ENCODE data around the gene SMCO2.
A peak's percentile ranks its signal among the peaks of the same experiment; 100 is the strongest.

Gene SMCO2

DNA sequence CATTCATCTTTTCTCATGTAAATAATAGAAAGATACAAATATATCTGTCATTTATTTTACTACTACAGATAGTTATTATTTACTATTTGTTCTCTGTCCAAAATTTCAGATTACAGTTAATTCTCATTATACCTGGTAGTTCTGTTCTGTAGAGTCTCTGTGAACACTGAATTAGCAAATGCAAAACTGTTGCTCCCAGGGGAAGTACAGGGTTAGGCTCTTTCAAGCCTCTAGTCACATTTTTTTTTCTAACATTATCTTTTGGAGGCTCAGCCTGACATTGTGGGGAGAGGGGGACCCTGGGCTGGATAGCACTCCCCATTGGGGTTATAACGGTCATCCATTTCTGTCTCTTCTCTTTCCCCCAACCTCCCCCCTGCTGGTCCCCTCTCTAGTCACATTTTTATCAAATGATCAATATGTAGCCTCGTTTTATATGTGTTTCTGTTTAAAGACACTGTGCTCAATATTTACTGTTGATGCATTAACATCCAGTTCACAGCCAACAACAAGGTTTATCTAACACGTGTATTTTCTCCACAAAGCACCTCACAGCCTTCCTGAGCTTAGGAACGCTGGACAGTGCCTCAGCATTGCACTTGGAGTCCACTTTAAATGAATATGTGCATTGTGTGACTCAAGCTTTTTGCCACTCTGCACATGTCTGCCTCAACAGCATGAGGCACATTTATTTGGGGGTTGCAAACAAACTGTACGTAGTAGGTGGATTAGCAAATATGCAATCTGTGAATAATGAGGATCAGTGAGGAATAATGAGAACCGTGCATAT lies 4.7 kb downstream of the SMCO2 start:
- Histone ChIP-seq H3K27me3 (ENCODE audit: control insufficient read depth in 5 of 5, insufficient read depth in 4 of 5, low read length in 5 of 5) (no peaks in the 10 kb centered on the region), H3K4me3 (ENCODE audit: low read depth in 1 of 5, low read length in 5 of 5) (no peak overlapping the region), H3K27ac (ENCODE audit: low read depth, low read length) (no peak overlapping the region), H3K9me3 (ENCODE audit: control insufficient read depth in 5 of 5, low read length in 5 of 5) (peaks cover 0 to 4% (median 3%) of the 10 kb centered on the region in 5 donors), H3K4me1 (ENCODE audit: control insufficient read depth in 5 of 5, insufficient read depth in 5 of 5, low read length in 5 of 5) (no peaks in the 10 kb centered on the region), H3K9ac (ENCODE audit: low read length in 5 of 5) (no peak overlapping the region), H3K36me3 (ENCODE audit: control insufficient read depth in 5 of 5, insufficient read depth in 5 of 5, low read length in 5 of 5) (no peaks in the 10 kb centered on the region)

- no peaks in the 10 kb centered on the region for H3K36me3 ChIP-seq (ENCODE audit: control insufficient read depth in 5 of 5, insufficient read depth in 5 of 5, low read length in 5 of 5)
- H3K4me1 ChIP-seq (ENCODE audit: control insufficient read depth in 5 of 5, insufficient read depth in 5 of 5, low read length in 5 of 5), result no peaks in the 10 kb centered on the region
- H3K4me3 ChIP-seq (ENCODE audit: low read depth in 1 of 5, low read length in 5 of 5), result no peak overlapping the region
- no peaks in the 10 kb centered on the region for H3K9me3 ChIP-seq (ENCODE audit: control insufficient read depth in 5 of 5, low read length in 5 of 5)
- H3K27me3 ChIP-seq (ENCODE audit: control insufficient read depth in 5 of 5, insufficient read depth in 4 of 5, low read length in 5 of 5), result no peaks in the 10 kb centered on the region
- no peak overlapping the region for H3K9ac ChIP-seq (ENCODE audit: low read length in 5 of 5)
- no peak overlapping the region for H3K27ac ChIP-seq (ENCODE audit: low read depth, low read length)
Observed at GRCh38 chr12:27453421-27453820, 6.9 kb downstream of the SMCO2 start.

DNA sequence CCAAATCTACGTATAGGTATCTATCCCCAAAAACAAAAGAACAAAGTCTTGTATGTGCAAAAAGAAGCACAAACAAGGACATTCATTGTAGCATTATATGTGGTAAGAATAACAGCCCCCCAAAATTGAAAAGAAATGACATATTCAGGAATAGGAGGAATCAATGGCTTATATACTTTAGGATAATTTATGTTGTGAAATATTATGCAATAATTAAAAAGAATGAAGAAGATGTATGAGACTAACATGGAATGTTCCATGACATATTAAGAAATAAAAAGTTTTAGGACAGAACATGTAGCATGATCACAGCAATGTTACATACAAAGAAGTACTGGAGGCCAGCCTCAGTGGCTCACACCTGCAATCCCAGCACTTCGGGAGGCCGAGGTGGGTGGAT lies 9.1 kb downstream of the SMCO2 start:
- H3K4me3 ChIP-seq (ENCODE audit: low read depth in 1 of 5, low read length in 5 of 5), result no peak overlapping the region
- no peaks in the 10 kb centered on the region for H3K36me3 ChIP-seq (ENCODE audit: control insufficient read depth in 5 of 5, insufficient read depth in 5 of 5, low read length in 5 of 5)
- no peak overlapping the region for H3K9ac ChIP-seq (ENCODE audit: low read length in 5 of 5)
- peaks cover 0 to under 1% (median 0%) of the 10 kb centered on the region in 5 donors for H3K4me1 ChIP-seq (ENCODE audit: control insufficient read depth in 5 of 5, insufficient read depth in 5 of 5, low read length in 5 of 5)
- no peak overlapping the region for H3K27ac ChIP-seq (ENCODE audit: low read depth, low read length)
- H3K27me3 ChIP-seq (ENCODE audit: control insufficient read depth in 5 of 5, insufficient read depth in 4 of 5, low read length in 5 of 5), result peaks cover 0 to under 1% (median 0%) of the 10 kb centered on the region in 5 donors
- H3K9me3 ChIP-seq (ENCODE audit: control insufficient read depth in 5 of 5, low read length in 5 of 5), result no peaks in the 10 kb centered on the region

DNA sequence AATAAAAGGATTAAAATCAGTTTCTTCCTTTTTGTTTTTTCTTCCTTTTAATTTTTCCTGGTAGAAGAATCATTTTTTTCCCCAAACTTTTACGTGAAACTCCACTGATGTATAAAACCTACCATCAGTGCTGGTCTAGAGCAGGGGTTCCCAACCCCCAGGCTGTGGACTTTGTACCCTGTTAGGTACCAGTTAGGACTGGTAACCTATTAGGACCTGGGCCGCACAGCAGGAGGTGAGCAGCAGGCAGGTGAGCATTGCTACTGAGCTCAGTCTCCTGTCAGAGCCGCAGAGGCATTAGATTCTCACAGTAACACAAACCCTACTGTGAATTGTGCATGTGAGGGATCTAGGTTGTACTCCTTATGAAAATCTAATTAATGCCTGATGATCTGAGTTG lies 10.1 kb downstream of the SMCO2 start:
- Histone ChIP-seq H3K27me3 (ENCODE audit: control insufficient read depth in 5 of 5, insufficient read depth in 4 of 5, low read length in 5 of 5) (peaks cover 0 to 4% (median 0%) of the 10 kb centered on the region in 5 donors), H3K9me3 (ENCODE audit: control insufficient read depth in 5 of 5, low read length in 5 of 5) (no peaks in the 10 kb centered on the region), H3K4me3 (ENCODE audit: low read depth in 1 of 5, low read length in 5 of 5) (no peak overlapping the region), H3K27ac (ENCODE audit: low read depth, low read length) (no peak overlapping the region), H3K36me3 (ENCODE audit: control insufficient read depth in 5 of 5, insufficient read depth in 5 of 5, low read length in 5 of 5) (no peaks in the 10 kb centered on the region), H3K9ac (ENCODE audit: low read length in 5 of 5) (no peak overlapping the region), H3K4me1 (ENCODE audit: control insufficient read depth in 5 of 5, insufficient read depth in 5 of 5, low read length in 5 of 5) (peaks cover 0 to 3% (median 0%) of the 10 kb centered on the region in 5 donors)

DNA sequence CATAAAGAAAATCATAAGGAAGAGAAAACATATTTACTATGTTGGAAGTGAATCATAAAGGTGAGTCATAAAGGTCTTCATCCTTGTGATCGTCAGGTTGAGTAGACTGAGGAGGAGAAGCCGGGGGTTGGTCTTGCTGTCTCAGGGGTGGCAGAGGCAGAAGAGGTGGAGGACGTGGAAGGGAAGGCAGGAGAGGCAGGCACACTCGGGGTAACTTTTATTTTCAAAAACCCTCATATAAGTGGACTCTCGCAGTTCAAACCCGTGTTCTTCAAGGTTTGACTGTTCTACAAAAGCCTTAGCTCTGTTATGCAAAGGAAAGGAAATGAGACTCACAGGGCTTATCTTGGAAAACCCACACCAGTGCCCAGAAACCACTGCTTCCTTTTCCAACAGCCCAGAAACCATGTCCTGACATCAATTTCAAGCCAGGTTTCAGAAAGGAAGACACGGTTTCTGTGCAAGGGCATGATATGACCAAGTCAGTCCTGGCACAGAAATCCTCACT lies 14.0 kb downstream of the SMCO2 start:
- H3K9me3 ChIP-seq (ENCODE audit: control insufficient read depth in 5 of 5, low read length in 5 of 5), result no peaks in the 10 kb centered on the region
- H3K27me3 ChIP-seq (ENCODE audit: control insufficient read depth in 5 of 5, insufficient read depth in 4 of 5, low read length in 5 of 5), result peaks cover 0 to 4% (median 0%) of the 10 kb centered on the region in 5 donors
- no peak overlapping the region for H3K4me3 ChIP-seq (ENCODE audit: low read depth in 1 of 5, low read length in 5 of 5)
- no peaks in the 10 kb centered on the region for H3K36me3 ChIP-seq (ENCODE audit: control insufficient read depth in 5 of 5, insufficient read depth in 5 of 5, low read length in 5 of 5)
- H3K27ac ChIP-seq (ENCODE audit: low read depth, low read length), result no peak overlapping the region
- H3K9ac ChIP-seq (ENCODE audit: low read length in 5 of 5), result no peak overlapping the region
- peaks cover 0 to 13% (median 3%) of the 10 kb centered on the region in 5 donors for H3K4me1 ChIP-seq (ENCODE audit: control insufficient read depth in 5 of 5, insufficient read depth in 5 of 5, low read length in 5 of 5)

DNA sequence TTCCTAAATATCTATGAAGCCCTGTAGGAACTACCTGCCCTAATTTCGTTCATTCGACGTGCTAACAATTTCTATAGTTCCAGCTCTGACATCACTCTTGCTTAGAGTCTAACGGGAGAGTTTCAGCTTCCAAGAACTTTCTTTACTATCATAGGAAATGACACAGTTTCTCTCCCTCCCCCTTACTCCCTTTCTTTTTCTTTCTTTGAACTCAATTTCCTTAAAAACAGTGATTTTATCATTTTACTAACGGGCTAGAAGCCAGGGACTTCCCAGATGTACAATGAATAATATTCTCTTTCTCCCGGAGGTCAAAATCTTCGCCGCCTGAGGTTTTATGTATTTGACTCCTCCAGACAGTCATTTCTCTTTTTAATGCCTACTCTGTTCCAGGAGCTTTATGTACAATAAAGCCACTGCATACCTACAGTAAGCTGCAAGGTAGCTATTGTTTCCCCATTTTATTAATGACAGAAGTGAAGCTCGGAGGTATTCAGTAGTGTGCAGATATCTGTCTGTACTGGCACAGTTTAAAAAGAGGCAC lies 15.7 kb downstream of the SMCO2 start:
- Histone ChIP-seq H3K36me3 (ENCODE audit: control insufficient read depth in 5 of 5, insufficient read depth in 5 of 5, low read length in 5 of 5) (no peaks in the 10 kb centered on the region), H3K9ac (ENCODE audit: low read length in 5 of 5) (no peak overlapping the region), H3K9me3 (ENCODE audit: control insufficient read depth in 5 of 5, low read length in 5 of 5) (no peaks in the 10 kb centered on the region), H3K4me1 (ENCODE audit: control insufficient read depth in 5 of 5, insufficient read depth in 5 of 5, low read length in 5 of 5) (peaks cover 0 to 13% (median 3%) of the 10 kb centered on the region in 5 donors), H3K27ac (ENCODE audit: low read depth, low read length) (no peak overlapping the region), H3K27me3 (ENCODE audit: control insufficient read depth in 5 of 5, insufficient read depth in 4 of 5, low read length in 5 of 5) (peaks cover 0 to 4% (median 0%) of the 10 kb centered on the region in 5 donors), H3K4me3 (ENCODE audit: low read depth in 1 of 5, low read length in 5 of 5) (no peak overlapping the region)

DNA sequence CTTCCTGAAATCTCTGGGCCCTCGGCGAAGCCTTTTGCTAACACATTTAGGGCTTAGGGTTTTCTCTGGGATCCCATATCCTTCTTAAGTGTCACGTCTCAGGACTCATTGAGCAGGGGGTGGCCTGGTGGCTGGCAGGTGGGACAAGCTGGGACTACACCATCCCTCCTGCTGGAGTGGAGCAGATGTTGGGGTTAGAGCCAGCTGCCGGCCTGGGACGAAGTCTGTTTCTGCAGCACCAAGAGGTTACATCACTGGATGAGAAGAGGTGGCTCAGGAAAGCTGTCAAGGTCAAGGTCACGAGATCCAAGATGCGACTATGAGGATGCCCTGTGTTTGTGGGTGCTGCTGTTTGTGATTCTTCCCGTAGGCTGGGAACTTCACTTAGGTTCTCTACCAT lies 16.3 kb downstream of the SMCO2 start:
- no peak overlapping the region for H3K9ac ChIP-seq (ENCODE audit: low read length in 5 of 5)
- no peaks in the 10 kb centered on the region for H3K9me3 ChIP-seq (ENCODE audit: control insufficient read depth in 5 of 5, low read length in 5 of 5)
- no peak overlapping the region for H3K4me3 ChIP-seq (ENCODE audit: low read depth in 1 of 5, low read length in 5 of 5)
- no peak overlapping the region for H3K27ac ChIP-seq (ENCODE audit: low read depth, low read length)
- H3K4me1 ChIP-seq (ENCODE audit: control insufficient read depth in 5 of 5, insufficient read depth in 5 of 5, low read length in 5 of 5), result peaks cover 0 to 13% (median 3%) of the 10 kb centered on the region in 5 donors
- H3K27me3 ChIP-seq (ENCODE audit: control insufficient read depth in 5 of 5, insufficient read depth in 4 of 5, low read length in 5 of 5), result peaks cover 0 to 4% (median 0%) of the 10 kb centered on the region in 5 donors
- H3K36me3 ChIP-seq (ENCODE audit: control insufficient read depth in 5 of 5, insufficient read depth in 5 of 5, low read length in 5 of 5), result no peaks in the 10 kb centered on the region

GRCh38 chr12:27463511-27464219 lies 17.1 kb downstream of the SMCO2 start:
- no peak overlapping the region for H3K9ac ChIP-seq (ENCODE audit: low read length in 5 of 5)
- no peak overlapping the region for H3K27ac ChIP-seq (ENCODE audit: low read depth, low read length)
- H3K4me1 ChIP-seq (ENCODE audit: control insufficient read depth in 5 of 5, insufficient read depth in 5 of 5, low read length in 5 of 5), result peaks cover 0 to 13% (median 3%) of the 10 kb centered on the region in 5 donors

GRCh38 chr12:27464220-27464554 lies 17.7 kb downstream of the SMCO2 start:
- Histone ChIP-seq H3K4me1 (ENCODE audit: control insufficient read depth in 5 of 5, insufficient read depth in 5 of 5, low read length in 5 of 5) (peaks cover 0 to 13% (median 3%) of the 10 kb centered on the region in 5 donors), H3K36me3 (ENCODE audit: control insufficient read depth in 5 of 5, insufficient read depth in 5 of 5, low read length in 5 of 5) (no peaks in the 10 kb centered on the region), H3K27ac (ENCODE audit: low read depth, low read length) (no peak overlapping the region), H3K4me3 (ENCODE audit: low read depth in 1 of 5, low read length in 5 of 5) (peak overlapping the region in 1 of 5 donors; percentile 17), H3K9ac (ENCODE audit: low read length in 5 of 5) (no peak overlapping the region), H3K27me3 (ENCODE audit: control insufficient read depth in 5 of 5, insufficient read depth in 4 of 5, low read length in 5 of 5) (peaks cover 0 to 4% (median 0%) of the 10 kb centered on the region in 5 donors), H3K9me3 (ENCODE audit: control insufficient read depth in 5 of 5, low read length in 5 of 5) (no peaks in the 10 kb centered on the region)

More at GRCh38 chr12:27463511-27464219, 17.1 kb downstream of the SMCO2 start:
- Histone ChIP-seq H3K4me3 (ENCODE audit: low read depth in 1 of 5, low read length in 5 of 5) (peak overlapping the region in 1 of 5 donors; percentile 17), H3K9me3 (ENCODE audit: control insufficient read depth in 5 of 5, low read length in 5 of 5) (no peaks in the 10 kb centered on the region), H3K36me3 (ENCODE audit: control insufficient read depth in 5 of 5, insufficient read depth in 5 of 5, low read length in 5 of 5) (no peaks in the 10 kb centered on the region), H3K27me3 (ENCODE audit: control insufficient read depth in 5 of 5, insufficient read depth in 4 of 5, low read length in 5 of 5) (peaks cover 0 to 4% (median 0%) of the 10 kb centered on the region in 5 donors)

- H3K27ac ChIP-seq (ENCODE audit: low read depth, low read length), result no peak overlapping the region
- H3K9me3 ChIP-seq (ENCODE audit: control insufficient read depth in 5 of 5, low read length in 5 of 5), result no peaks in the 10 kb centered on the region
- peaks cover 0 to 3% (median 2%) of the 10 kb centered on the region in 5 donors for H3K4me1 ChIP-seq (ENCODE audit: control insufficient read depth in 5 of 5, insufficient read depth in 5 of 5, low read length in 5 of 5)
- no peak overlapping the region for H3K4me3 ChIP-seq (ENCODE audit: low read depth in 1 of 5, low read length in 5 of 5)
- H3K9ac ChIP-seq (ENCODE audit: low read length in 5 of 5), result no peak overlapping the region
- no peaks in the 10 kb centered on the region for H3K27me3 ChIP-seq (ENCODE audit: control insufficient read depth in 5 of 5, insufficient read depth in 4 of 5, low read length in 5 of 5)
- no peaks in the 10 kb centered on the region for H3K36me3 ChIP-seq (ENCODE audit: control insufficient read depth in 5 of 5, insufficient read depth in 5 of 5, low read length in 5 of 5)
Observed at GRCh38 chr12:27467641-27468040, 21.1 kb downstream of the SMCO2 start.

Measured in subcutaneous abdominal adipose tissue (tissue), 5 donors.